ENCODE results near the gene RYR2.
"Not testable (repeated sequence)": the region's sequence is repeated elsewhere in the genome, so short reads cannot be mapped to it uniquely, and the experiment has no call there.

RYR2 gene

DNA sequence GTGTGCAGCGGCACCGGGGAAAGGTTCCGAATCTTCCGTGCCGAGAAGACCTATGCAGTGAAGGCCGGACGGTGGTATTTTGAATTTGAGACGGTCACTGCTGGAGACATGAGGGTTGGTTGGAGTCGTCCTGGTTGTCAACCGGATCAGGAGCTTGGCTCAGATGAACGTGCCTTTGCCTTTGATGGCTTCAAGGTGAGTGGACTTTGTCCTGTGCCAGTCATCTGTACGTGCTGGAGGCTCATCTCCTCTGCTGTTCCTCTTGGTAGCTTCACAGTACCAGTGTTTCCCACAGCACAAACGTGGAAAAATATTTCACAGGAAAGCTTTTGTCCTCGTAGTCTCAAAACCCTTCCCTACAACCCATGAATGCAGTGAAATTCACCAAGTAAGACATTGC lies 524.6 kb downstream of the RYR2 start:
- no peak for DNase-seq (ENCODE audit: low read depth in 2 of 2)

DNA sequence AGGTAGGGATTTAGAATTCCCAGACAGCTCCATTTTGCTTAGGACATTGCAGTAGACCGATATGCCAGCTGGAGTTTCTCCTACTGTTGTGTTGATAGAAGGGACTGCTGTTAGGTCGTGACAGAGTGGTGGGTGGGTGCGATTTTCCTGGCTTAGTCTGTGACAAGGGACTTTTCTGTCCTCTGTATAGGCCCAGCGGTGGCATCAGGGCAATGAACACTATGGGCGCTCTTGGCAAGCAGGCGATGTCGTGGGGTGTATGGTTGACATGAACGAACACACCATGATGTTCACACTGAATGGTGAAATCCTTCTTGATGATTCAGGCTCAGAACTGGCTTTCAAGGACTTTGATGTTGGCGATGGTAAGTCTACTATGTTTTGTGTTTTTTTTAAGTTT lies 527.0 kb downstream of the RYR2 start:
- DNase-seq (ENCODE audit: low read depth in 2 of 2): no peak

DNA sequence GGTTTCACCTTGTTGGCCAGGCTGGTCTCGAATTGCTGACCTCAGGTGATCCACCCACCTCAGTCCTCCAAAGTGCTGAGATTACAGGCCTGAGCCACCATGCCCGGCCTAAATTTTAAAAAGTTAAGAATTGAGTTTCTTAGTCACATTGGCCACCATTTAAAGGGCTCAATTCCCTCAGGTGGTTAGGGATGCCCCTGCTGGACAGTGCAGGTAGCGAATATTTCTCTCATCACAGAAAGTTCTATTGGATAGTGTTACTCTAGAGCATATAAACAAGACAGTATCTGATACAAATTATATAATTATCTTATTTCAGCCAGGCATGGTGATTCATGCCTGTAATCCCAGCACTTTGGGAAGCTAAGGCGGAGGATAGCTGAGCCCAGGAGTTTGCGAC lies 528.5 kb downstream of the RYR2 start:
- DNase-seq (ENCODE audit: low read depth in 2 of 2): no peak

DNA sequence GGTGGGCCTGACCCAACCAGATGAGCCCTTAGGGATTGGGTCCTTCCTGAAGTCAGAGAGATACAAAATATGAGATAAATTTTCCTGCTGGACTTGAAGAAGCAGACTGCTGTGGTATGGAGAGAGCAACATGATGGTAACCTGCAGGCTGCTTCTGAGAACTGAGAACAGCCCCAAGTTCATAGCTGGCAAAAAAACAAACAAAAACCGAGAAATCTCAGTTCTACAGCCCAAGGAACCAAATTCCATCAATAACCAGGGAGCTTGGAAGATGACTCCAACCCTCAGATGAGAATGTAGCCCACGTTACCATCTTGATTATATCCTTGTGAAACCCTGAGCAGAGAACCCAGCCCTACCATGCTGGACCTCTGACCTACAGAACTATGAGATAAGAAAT lies 532.6 kb downstream of the RYR2 start:
- DNase-seq (ENCODE audit: low read depth in 2 of 2): no peak

DNA sequence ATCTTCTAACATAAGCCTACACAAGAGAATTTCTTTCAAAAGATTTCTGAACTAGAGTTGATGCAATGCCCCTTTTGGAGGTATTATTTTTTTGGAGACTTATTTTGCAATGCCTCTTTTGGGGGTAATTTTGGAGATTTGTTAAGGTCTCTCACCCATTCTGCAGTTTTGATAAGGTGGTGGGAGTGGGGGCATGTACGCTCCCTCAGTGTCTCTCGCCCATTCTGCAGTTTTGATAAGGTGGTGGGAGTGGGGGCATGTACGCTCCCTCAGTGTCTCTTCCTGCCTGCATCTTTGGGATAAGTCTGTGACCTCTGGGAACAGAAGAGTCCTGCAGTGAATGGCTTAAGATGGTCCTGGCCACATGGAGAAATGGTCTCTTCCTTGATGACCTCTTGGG lies 536.6 kb downstream of the RYR2 start:
- no peak for DNase-seq (ENCODE audit: low read depth in 2 of 2)

DNA sequence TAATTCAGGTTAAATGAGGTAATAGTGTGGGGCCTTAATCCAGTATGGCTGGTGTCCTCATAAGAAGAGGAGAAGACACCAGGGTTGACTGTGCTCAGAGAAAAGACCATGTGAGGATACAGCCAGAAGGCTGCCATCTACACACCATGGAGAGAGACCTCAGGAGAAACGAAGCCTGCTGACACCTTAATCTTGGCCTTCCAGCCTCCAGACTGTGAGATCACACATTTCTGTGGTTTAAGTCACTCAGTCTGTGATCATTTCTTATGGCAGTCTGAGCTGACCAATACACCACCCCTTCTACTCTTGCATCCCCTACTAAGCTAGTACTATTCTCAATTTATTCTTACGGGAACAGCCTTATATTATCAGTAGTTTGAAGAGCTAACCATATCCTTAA lies 538.7 kb downstream of the RYR2 start:
- DNase-seq (ENCODE audit: low read depth in 2 of 2): no peak

DNA sequence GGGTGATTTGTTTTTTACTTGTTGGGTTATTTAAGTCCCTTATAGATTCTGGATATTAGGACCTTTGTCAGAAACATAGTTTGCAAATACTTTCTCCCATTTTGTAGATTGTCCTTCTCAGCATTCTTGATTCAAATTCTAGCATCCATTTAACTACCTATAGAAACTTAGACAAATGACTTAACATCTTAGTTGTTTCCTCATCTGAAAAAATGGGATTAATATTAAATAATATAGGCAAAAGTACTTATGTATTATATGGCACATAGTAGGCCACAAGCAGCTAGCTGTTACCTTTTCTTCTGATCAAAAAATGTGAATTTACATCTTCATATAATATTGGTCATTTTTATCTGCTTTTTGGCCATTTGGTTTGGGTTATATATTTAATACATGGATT lies 541.3 kb downstream of the RYR2 start:
- no peak for DNase-seq (ENCODE audit: low read depth in 2 of 2)

DNA sequence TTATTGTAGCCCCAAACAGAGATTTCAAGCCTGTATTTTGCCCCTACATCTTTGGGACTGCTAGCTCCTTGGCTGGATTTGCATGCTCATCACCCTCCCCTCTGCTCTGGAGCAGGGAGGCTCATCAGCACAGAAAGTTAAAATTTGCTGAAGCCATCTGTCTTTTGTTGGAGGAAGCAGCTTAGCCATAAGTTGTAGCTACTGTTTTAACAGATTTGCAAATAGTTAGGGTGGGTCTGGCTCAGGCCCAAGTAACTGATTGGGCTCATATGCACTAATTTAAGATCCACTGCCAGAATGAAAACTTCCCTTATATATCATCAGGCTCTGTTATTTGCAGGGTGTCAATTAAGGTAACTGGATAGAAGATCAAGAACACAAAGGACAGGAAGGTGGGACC lies 541.8 kb downstream of the RYR2 start:
- DNase-seq (ENCODE audit: low read depth in 2 of 2): no peak

DNA sequence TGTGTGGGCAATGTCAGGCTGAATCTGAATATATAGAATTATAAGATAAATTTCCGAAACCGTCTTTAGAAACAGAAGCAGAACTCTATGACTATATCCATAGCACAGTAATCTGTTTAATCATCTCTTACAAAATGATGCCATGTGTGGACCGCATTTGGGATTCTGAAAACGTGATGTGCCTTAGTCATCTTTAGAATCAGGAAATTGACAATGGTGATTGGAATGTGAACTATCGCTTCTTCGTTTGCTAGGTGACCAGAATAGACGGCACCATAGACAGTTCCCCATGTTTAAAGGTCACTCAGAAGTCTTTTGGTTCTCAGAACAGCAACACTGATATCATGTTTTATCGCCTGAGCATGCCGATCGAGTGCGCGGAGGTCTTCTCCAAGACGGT lies 548.4 kb downstream of the RYR2 start:
- DNase-seq (ENCODE audit: low read depth in 2 of 2): no peak

DNA sequence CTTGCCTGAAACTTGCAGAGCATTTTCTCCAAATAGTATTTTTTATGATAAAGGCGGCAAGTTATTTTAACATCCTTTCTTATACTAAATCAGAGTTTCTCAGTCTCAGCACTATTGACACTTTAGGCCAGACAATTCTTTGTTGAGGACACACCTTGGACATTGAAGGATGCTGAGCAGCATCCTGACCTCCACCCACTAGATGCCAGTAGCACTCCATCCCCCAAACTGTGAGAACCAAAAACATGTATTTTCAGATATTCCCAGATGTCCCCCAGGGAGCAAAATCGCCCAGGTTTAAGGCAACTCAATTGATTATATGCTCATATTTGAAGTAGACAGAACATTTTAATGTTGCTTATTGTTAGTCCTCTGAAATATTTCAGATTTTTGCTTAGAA lies 549.4 kb downstream of the RYR2 start:
- DNase-seq (ENCODE audit: low read depth in 2 of 2): no peak

DNA sequence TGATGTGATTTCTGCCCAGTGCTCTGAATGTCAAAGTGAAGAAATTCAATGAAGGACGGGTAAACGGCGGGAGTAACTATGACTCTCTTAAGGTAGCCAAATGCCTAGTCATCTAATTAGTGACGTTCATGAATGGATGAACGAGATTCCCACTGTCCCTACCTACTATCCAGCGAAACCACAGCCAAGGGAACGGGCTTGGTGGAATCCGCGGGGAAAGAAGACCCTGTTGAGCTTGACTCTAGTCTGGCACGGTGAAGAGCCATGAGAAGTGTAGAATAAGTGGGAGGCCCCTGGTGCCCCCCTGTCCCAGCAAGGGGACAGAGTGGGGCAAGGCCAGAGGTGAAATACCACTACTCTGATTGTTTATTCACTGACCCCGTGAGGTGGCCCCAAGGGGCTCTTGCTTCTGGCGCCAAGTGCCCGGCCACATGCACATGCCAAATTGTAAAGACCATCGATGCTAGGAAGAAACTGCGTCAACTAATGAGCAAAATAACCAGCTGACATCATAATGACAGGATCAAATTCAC lies 561.1 kb downstream of the RYR2 start:
- not testable (repeated sequence) for DNase-seq (ENCODE audit: low read depth in 2 of 2)

DNA sequence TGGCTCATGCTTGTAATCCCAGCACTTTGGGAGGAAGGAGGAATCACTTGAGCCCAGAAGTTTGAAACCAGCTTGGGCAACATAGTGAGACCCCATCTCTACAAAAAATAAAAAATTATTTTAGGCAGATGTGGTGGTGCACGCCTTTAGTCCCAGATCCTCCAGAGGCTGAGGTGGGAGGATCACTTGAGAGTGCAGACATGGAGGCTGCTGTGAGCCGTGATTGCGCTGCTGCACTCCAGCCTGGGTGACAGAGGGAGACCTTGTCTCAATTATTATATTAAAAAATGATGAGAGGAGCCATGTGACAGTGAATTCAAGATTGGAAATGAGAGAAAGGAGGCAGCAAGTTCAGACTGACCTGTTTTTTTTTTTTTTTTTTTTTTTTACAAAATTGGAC lies 566.4 kb downstream of the RYR2 start:
- no peak for DNase-seq (ENCODE audit: low read depth in 2 of 2)

DNA sequence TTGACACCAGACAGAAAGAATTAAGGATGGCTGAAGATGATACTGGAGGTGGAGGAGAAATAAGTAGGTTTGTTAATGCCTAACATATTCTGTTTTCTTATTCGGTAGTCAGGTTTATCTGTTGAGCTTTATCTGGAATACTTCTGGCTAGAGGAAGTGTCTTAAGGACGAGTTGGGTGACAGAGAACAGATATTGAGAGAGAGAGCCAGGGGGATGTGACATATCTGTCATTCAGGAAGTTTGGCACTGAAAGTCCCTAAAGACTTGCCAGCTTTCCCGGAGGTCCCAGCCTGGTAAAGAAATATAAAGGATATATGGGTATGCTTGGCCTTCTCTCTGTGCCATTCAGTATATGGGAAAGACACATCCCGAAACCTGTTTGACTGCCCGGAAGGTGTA lies 568.2 kb downstream of the RYR2 start:
- DNase-seq (ENCODE audit: low read depth in 2 of 2): no peak

DNA sequence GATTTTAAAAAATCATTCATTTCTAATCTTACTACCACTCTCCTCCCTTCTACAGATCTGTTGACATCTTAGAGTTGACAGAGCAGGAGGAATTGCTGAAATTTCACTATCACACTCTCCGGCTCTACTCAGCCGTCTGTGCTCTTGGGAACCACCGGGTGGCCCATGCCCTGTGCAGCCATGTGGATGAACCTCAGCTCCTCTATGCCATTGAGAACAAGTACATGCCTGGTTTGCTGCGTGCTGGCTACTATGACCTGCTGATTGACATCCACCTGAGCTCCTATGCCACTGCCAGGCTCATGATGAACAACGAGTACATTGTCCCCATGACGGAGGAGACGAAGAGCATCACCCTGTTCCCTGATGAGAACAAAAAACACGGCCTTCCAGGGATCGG lies 572.0 kb downstream of the RYR2 start:
- DNase-seq (ENCODE audit: low read depth in 2 of 2): no peak

DNA sequence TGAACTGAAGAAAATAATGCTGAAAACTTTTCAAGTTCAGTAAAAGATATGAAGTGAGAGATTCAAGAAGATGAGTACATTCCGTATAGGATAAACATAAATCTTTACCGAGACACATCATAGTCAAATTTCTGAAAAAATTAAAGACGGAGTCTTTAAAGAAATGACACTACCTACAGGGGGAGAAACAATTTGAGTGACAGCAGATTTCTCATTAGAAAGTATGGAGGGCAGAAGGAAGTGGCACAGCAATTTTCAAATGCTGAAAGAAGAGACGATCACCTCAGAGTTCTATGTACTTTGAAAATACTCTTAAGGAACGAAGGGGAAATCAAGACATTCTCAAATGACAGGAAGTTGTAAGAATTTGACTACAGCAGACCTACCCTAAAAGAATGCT lies 577.6 kb downstream of the RYR2 start:
- no peak for DNase-seq (ENCODE audit: low read depth in 2 of 2)

DNA sequence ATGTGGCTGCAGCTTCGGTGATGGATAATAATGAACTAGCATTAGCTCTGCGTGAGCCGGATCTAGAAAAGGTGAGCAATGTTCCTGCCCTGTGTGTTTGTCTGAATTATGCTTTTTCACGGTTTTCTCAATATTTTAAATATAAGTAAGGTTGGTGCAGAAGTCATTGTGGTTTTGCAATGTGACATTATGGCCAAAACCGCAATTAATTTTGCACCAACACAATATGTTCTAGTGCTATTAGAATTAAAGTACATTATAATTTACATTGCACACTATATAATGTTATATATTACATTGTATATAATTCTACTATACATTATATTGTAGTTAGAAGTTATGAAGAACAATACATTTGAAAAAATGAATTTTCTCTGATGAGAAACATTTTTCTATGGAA lies 592.9 kb downstream of the RYR2 start:
- no peak for DNase-seq (ENCODE audit: low read depth in 2 of 2)

DNA sequence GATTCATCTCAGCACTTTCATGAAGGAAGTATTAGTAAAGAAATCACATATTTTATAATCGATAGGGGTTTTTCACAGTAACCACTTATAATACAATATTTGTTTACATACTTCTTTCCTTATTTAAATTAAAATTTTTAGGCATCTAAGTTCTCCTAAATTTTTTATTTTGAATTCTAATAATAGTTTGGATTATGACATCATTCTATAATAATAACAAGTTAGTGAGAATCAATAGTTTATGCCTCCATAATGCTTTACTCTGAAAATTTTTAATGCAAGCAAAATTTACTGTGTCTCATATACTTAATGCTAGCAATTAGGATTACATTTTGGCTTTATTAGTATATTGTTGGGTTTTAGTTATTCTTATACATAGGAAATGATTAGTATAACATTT lies 596.6 kb downstream of the RYR2 start:
- no peak for DNase-seq (ENCODE audit: low read depth in 2 of 2)

DNA sequence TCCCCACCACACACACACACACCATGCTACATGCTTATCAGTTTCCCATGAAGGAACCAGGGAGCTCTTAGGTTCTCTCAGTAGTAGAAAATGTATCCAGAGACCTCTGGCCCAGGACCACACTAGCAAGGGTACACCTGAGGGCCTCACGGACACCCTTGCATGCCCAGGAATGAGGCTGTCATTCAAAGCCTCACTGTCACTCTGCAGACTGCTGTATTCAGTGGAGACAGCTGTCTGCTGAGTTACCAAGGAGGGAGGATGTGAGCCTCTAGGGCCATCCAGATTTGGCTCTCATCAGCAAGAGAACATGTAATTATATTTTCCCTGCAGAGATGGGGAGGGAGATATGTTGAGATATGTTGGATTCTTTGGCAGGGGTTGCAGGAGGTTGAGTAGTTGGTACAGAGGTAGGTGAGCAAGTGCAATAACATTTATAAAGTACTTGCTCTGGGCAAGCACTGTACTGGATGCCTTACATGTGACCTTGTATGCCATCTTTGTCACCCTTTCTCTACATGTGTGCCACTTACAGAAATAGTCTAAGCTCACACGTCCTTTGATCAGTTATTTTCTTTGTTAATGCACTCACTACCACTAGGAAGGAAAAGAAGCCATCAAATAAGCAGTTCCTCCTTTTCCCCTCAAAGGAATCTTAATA lies 598.2 kb downstream of the RYR2 start:
- DNase-seq (ENCODE audit: low read depth in 2 of 2): no peak

DNA sequence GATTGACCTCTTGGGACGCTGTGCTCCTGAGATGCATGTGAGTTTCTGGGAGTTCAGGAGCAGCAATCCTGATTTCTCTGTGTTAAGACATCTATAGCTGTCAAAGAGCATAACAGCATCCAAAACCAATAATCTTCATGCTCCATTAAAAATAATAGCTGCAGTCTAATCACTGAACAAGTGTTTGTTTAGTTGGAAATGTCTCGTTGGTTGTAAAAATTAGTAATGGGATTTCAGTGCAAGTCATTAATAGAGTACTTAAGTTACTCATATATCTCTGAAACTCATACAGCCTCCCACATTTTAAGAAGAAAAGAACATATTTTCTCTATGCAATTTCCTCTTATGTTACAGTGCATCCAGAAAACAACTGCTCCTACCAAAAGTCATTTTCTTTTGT lies 599.0 kb downstream of the RYR2 start:
- no peak for DNase-seq (ENCODE audit: low read depth in 2 of 2)

DNA sequence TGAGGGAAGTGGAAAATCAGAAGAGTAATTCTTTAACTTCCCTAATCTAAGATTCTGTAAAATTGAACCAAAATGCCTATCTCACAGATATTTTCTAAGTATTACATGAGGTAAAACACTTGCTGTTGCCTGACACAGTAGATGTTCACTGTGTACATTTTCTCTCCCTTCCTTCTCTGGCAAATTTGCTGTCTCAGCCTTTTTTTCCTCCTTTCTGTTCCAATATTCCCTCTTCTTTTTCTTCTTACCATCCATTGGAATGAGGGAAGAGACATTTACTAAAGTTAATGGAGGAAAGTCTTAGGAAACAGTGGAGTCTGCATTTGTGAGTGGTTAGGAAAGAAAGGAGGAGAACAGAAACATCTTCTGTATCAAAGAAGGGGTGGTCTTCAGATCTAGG lies 608.8 kb downstream of the RYR2 start:
- no peak for DNase-seq (ENCODE audit: low read depth in 2 of 2)

DNA sequence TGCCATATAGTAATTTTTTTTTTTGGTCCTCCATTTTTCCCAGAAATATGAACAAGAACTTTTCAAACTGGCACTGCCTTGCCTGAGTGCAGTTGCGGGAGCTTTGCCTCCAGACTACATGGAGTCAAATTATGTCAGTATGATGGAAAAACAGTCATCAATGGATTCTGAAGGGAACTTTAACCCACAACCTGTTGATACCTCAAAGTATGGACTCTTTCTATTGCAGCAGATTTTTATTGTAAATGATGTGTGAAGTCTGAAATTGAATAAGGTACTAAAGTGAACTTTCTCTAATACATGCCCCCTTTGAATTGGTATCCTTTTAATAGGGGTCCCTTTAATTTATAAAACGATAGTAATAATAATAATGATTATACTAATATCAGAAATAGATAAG lies 613.8 kb downstream of the RYR2 start:
- DNase-seq (ENCODE audit: low read depth in 2 of 2): no peak

DNA sequence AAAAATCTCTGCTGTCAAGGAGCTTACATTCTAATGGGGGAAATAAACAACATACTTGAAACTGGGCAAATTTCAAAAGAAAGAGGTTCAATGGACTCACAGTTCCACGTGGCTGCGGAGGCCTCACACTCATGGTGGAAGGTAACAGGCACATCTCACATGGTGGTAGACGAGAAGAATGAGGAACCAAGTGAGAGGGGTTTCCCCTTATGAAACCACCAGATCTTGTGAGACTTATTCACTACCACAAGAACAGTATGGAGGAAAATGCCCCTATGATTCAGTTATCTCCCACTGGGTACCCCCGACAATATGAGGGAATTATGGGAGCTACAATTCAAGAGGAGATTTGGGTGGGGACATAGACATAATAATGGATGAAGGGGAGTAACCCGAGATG lies 622.4 kb downstream of the RYR2 start:
- no peak for DNase-seq (ENCODE audit: low read depth in 2 of 2)

DNA sequence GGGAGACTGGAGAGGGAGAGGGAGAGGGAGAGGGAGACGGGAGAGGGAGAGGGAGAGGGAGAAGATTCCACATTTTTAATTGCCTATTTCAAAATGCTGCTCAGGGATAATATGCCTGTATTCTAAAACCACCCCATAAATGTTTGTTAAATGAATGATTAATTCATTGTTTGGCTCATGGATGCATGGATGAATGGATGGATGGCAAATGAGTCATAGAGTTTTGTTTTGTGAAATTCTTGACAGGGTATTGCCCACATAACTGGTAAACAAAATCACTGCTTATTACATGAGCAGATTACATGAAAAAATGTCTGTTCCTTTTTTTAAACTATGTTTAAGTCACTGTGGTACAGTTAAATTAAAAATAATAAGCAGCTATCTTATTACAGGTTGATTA lies 628.3 kb downstream of the RYR2 start:
- no peak for DNase-seq (ENCODE audit: low read depth in 2 of 2)

DNA sequence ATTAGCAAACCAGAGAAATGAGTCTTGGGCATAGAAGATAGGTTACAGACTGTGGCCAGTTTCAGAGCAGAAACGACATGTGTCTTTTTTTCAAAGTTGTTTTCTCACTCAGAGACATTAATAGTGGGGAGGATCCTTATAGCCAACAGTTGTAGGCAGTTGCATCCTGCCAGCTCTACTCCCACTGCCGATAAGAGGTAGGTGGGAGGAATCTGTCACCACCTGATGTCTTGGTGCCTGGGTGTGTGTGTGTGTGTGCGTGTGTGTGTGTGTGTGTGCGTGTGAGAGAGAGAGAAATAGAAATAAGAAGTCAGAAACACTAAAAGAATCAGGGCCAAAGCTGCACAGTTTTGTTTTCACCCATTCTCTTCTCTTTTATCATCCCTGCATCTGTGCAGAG lies 629.3 kb downstream of the RYR2 start:
- DNase-seq (ENCODE audit: low read depth in 2 of 2): no peak
